ENCODE results near the gene NUDT13.
A peak's percentile ranks its signal among the peaks of the same experiment; 100 is the strongest.

The NUDT13 gene

GRCh38 chr10:73110345-73110849, at the start of gene NUDT13:
Gene NUDT13 (plus strand): TSS chr10:73110455. CDS start chr10:73114366, 3,911 bp downstream.
- peak; percentile 82 for FAIRE-seq

DNA sequence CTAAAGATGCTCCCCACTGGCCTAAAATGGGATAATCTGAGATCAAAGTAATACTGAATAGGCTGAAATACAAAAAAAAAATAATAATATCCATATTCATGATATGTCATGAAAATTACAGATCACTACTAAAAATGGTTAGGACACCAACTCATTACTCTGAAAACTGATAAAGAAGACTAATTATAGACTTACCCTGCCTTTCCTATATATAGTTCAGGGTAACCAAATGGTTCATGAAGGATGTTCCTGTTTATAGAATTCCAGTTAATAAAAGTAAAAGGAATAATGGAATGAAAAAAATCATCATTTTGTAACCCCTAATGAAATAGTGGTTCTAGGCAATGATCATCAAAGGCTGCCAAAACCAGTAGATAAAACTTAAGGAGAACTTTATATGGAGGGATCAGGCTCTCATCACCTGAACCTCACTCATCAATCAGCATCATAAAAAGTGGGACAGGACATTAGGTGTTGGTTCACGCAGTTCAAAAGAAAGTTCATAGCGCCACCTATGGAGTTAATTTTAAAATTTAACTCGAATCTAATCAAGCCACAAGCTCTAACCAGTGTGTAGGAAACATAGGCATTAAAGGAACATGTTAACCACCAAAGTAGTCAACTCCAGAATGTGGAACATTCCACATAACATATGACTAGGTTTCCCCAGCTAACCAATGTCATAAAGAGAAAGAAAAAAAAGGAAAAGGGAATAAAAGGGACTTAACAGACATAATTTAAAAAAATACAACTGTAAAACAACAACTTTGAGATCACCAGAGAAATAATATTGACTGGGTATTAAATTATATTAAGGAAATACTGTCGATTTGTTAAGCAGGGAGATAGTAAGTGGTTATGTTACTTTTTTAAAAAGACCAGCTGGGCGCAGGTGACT, 49.3 kb upstream of the NUDT13 start:
- no peak for FAIRE-seq

DNA sequence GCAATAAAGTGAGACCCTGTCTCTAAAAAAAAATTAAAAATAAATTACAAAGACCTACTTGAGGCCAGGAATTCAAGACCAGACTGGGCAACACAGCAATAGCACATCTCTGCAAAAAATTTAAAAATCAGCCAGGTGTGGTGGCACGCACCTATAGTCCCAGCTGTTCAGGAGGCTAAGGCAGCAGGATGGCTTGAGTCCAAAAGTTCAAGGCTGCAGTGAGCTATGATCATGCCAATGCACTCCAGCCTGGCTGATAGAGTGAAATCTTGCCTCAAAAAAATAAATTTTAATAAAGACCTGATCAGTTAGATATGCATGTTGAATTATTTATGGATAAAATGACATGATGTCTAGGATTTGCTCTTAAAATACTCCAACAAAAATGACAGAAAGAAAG, 48.5 kb upstream of the NUDT13 start:
- FAIRE-seq: no peak

GRCh38 chr10:73065441-73065840, 44.8 kb upstream of the NUDT13 start:
- no peak for FAIRE-seq

GRCh38 chr10:73073627-73074026, 36.6 kb upstream of the NUDT13 start:
- FAIRE-seq: no peak

- no peak for FAIRE-seq
These were observed 34.4 kb upstream of the NUDT13 start for GRCh38 chr10:73075829-73076228.

GRCh38 chr10:73076360-73077183, 33.7 kb upstream of the NUDT13 start:
- FAIRE-seq: no peak

GRCh38 chr10:73079779-73080541, 30.3 kb upstream of the NUDT13 start:
- FAIRE-seq: no peak

DNA sequence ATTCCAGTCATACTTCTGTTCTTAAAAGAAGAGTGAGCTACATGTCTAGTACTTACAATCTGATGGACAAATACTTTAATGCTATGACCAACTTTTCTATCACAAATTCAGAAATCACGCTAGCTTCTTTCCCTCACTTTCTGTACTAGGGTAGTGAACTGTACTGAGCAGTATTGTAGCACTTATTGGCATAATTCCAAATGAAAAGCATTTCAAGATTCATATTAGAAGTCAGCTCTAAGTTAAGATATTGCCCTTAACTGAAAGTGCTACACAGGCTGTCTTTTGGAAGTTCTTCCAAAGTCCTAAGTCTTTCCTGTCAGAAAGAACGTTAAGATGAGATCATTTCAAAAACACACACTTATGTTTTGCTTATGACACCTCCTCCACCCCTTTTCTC, 27.0 kb upstream of the NUDT13 start:
- FAIRE-seq: no peak

GRCh38 chr10:73084209-73084608, 26.0 kb upstream of the NUDT13 start:
- no peak for FAIRE-seq

DNA sequence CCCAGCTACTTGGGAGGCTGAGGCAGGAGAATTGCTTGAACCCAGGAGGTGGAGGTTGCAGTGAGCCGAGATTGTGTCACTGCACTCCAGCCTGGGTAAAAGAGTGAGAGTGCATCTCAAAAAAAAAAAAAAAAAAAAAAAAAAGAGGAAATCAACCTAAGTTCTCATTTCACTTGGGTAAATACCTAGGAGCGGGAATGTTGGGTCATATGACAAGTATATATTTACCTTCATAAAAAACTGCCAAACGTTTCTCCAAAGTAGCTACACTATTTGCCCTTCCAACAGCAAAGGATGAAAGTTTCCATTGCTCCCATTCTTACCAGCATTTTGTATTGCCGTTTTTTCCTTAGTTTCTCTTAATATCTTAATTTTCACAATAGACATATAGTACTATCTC, 23.4 kb upstream of the NUDT13 start:
- no peak for FAIRE-seq

DNA sequence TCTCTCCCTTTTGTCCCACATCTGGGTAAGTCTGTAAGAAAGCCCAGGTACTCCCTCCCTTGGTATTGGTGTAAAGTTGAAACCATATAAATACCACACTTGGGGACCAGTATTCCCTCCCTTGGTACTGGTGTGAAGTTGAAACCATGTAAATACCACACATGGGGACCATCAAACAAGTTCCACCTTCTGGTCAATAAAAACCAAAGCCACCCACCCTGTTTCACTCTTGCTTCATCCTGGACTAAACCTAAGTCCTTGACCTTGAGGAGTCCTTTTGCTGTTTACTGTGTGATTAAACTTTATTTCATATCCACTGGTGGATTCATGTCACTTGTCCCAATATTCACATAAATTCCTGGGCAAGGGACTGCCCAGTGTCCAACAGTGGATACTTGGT, 22.0 kb upstream of the NUDT13 start:
- FAIRE-seq: no peak

DNA sequence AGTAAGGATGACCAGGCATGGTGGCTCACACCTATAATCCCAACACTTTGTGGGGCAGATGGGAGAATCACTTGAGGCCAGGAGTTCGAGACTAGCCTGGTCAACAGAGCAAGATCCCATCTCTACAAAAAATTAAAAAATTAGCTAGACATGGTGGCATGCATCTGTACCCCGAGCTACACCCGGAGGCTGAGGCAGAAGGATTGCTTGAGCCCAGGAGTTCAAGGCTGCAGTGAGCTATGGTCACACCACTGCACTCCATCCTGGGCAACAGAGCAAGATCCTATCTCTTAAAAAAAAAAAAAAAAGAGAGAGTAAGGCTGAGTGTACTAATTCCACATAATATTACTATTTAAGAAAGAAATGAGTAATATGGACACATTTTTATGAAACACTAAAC, 17.4 kb upstream of the NUDT13 start:
- no peak for FAIRE-seq

DNA sequence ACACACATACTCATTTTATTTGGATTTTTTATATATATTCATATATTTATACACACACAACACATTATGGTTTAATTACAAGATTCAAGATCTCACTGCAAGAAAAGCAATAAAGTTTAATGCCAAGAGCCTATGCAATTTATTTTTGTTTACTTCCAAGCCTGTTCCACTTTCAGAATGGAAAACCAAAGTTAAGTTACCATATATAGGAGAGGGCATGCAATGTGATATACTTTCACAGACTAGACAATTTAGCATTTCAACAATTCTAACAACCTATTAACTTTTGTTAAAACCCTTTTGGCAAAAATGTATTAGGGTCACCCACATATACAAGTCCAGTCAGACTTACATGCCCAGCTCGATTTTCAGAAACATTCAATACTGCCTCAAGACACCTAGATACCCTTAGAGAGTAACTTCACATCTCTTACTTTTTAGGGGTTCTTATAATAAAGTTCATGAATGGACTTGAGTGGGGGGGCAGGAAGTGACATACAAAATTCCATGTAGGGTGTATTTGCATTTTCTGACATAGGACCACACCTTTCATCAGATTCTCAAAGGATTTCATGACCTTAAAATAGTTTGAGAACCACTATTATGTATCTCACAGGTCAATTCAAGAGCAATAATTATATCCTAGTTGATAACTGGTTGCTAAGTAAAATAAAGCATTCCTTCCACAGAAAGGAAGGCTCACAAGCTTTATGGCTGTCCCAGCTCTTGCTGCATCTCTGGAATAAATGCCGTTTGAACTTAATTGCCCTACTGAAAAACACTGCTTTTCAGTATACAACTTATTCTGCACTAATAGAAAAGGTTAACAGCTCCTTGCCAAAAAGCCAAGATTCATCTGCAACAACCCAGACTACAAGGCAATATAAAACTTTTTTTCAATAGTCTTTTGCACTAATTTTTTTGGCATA, 16.1 kb upstream of the NUDT13 start:
- no peak for FAIRE-seq

DNA sequence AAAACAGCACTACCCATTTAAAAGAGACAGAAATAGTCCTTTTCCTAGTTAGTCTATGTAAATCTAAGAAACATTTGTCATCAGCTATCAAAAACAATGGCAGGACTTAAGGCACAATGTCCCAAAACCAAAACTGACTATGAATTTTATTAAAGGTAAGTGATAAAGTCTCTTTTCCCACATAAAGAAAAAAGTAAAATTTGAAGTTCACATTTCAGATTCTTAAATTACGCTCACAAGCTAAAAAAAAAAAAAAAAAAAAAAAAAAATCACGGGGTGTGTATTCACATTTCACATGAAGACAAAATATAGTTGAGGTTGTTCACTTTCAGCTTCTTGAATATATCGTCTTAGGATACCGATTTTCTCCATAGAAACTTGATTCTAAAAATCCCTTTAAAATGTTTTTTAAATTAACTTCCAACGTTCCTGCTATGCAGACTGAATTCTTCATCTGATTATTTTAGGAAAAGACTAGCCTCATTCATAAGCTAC, 15.2 kb upstream of the NUDT13 start:
- no peak for FAIRE-seq

DNA sequence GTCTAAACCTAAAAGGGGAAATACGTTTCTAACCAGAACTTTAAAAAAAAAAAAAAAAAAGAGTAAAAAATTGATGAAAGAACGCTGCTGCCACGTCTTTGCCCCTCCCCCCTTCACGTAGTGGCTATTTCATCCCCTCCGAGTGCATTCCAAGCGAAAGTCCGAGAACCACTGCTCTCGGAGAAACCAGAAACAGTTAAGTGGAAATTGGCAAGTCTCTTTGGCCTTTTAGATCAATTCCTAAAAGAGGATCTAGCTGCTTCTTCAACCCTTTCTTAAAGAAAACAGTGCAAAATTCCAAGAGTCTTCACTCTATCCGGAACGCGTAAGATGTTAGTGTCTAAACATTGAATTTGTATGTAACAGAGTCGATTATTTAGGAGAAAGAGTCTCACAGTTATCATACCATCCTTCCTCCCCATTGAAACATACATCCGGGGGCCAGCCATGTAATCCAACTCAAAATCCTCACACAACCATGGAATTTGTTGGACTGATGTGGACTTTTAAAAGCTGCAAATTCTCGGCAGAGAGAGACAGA, 14.7 kb upstream of the NUDT13 start:
- no peak for FAIRE-seq

DNA sequence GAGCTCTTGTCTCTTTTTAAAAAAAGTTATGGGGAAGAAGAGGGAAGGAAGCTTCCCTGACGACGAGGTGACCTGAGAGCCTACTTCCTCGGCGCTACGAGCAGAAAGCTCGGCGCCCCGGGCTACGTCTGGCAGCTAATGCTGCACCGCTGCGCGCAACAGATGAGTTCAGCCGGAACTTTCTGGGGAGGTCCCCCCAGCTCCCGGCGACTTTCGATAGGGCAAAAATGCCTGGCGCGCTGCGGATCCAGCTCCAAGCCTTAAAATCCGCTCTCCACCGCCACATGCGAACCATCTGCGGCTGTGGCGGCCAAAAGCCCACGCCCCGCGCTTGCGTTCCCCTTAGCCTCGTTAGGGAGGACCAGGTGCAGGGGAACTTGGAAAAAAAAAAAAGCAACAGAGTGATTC, 14.2 kb upstream of the NUDT13 start:
- FAIRE-seq: no peak

- FAIRE-seq: peak; percentile 69
These were observed 13.6 kb upstream of the NUDT13 start, which contains the start of gene P4HA1 for GRCh38 chr10:73096449-73097304. Gene P4HA1 (minus strand): TSS chr10:73096866. CDS start chr10:73074883, 21,983 bp downstream.

DNA sequence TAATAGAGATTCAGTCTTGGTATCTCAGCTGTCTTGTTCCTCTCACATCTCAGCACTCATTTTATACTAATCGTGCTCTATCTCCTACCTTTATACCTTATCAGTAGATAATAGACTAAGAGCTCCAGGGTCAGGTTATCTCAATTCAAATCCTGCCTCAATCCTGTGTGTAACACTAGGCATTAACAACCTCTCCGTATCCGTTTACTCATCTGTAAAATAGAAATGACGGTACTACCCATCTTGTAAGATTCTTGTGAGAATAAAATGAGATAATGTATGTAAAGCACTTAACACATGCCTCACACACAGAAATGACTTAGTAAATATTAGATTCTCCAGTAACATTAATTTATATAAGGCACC, 13.0 kb upstream of the NUDT13 start:
- FAIRE-seq: no peak

GRCh38 chr10:73099141-73099540, 11.1 kb upstream of the NUDT13 start:
- FAIRE-seq: no peak

All from TTC549 (cell line).